ENCODE results near the gene DNAJC21.
"Not testable (repeated sequence)": the region's sequence is repeated elsewhere in the genome, so short reads cannot be mapped to it uniquely, and the experiment has no call there.

The DNAJC21 gene

DNA sequence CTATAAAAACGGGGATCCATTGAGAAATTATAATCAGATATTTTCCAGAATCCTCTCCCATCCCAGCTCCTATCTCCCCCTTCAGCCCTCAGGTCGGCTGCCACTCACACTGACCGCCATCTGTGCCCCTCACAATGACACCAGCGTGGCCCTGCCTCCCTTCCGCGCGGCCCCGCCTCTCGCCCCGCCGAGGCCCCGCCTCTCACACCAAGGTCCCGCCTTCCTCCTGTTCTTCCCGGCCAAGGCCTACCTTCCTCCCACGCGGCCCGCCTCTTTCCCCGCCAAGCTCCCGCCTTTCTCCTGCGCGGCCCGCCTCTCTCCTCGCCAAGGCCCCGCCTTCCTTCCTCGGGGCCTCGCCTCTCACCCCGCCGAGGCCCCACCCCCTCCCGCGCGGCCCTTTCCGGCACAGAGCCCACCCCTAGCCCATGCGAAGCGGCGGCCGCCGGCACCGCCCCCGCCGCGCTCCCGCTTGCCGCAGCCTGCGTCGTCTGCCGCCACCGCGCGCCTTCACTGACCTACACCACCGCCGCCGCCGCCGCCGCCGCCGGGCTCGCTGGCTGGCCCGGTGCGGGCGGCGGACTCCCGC, at the start of gene DNAJC21:
Gene DNAJC21, plus strand, starts transcription at position 426 of the 586 bp plus-strand sequence. CDS start 261 bp downstream, outside the sequence.
- peak; percentile 98 for DNase-seq

- DNase-seq = no peak
These were observed 48.1 kb upstream of the DNAJC21 start for GRCh38 chr5:34881246-34881645.

- no peak for DNase-seq
These were observed 42.8 kb upstream of the DNAJC21 start for GRCh38 chr5:34886392-34887119.

- no peak for DNase-seq
These were observed 40.0 kb upstream of the DNAJC21 start for GRCh38 chr5:34889394-34889793.

DNA sequence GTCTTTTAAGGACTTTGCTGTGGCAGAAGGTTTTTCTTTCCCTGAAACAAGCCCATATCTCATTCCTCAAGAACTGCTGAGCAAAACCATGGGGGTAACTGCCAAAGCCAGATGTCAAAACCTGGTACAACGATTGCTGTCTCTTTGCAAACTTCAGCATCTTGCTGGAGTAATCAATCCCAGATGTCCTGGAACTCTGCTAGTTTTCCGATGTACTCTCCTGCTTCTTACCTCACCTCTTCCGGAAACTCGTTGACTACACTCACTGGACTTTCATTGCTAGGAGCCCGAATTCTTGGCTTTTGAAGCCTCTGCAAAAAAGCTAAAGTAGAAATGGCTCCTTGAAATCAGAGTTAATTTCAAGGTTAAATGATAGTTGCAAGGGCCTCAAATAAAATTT, 37.4 kb upstream of the DNAJC21 start:
- no peak for DNase-seq

- DNase-seq = no peak
These were observed 36.9 kb upstream of the DNAJC21 start for GRCh38 chr5:34892414-34892813.

- no peak for DNase-seq
These were observed 34.6 kb upstream of the DNAJC21 start for GRCh38 chr5:34894716-34895115.

DNA sequence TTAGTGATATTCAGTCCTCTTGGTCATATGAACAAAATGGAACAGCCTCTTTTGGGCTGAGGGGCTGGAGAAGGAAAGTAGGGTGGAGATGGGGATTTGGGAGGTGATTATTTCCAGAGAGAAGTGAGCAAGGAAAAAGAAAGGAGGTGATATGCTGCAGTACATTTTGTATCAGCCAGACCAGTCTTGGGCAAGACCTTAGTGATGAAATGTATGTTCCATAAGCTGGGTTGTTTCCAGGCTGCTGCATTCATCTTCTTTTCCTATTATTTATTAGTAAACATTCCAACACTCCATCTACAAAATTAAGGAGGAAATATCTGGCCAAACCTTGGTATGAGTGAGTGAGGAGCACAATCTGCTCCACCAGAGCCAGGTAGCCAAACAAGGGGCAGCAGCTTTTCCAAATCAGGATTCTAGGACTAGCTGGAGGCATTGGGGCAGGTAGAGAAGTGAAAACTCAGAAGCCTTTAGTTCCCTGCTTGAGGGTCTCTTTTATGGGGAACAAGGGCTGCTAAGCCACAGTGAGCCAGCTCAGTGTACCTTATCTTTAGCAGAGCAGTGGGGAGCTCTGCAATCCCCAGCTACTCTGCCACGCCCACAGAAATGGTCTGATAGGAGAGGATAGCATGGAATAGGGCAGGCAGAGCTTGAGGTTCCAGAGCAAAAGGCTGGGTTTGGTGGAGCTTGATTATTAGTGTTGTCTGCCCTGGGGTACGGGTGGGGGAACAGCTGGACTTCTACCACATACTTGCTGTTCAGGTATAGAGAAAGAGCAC, 33.5 kb upstream of the DNAJC21 start:
- DNase-seq = no peak

DNA sequence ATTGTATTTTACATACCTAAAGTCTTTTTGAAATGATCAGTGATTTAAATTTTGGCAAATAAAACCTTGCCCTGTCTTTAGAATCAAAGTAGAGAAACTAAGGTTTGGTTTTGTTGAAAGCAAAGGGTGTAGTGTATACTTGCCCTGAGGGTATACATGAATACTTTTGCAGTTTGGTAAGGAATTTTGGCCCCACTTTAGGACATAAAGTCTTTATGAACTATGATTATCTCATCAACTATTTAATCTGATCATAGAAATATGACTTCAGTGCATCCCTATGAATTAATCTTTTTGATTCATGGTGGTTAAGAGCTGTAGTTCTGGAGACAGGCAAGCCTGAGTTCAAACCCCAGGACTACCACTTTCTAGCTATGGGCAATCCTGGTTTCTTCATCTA, 31.7 kb upstream of the DNAJC21 start:
- no peak for DNase-seq

GRCh38 chr5:34898258-34898895, 31.0 kb upstream of the DNAJC21 start:
- DNase-seq = peak; percentile 60

DNA sequence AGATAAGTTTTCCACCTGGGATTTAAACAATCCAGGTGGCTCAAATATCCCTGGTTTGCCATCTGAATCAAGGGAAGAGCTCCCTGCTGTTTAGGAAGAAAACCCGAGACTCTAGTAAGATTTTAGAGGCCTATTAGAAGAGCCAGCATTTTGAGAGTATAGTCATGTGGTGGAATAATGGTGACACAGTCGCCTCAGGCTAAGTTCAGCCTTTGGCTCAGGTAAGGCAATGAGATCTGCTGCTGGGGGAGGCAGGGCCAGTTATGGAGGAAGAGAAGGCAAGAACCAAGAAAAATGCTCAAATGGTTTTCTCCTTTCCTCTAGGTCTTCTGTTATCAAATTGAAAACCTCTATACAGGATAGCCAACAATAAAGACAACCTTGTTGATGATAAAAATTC, 30.3 kb upstream of the DNAJC21 start:
- no peak for DNase-seq

- DNase-seq = no peak
These were observed 28.7 kb upstream of the DNAJC21 start for GRCh38 chr5:34900652-34901051.

DNA sequence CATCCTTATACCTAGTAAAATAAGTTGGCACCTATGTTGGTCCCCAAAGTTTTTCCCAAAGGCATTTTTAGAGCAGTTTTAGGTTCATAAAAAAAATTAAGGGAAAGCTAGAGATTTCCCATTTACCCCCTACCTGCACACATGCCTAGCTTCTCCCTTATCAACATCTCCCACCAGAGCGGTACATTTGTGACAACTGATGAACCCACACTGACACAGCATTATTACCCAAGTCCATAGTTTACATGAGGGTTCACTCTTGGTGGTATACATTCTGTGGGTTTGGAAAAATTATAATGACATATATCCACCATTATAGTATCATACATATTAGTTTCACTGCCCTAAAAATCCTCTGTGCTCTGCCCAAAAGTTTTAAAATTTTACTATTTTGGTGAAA, 26.1 kb upstream of the DNAJC21 start:
- no peak for DNase-seq

DNA sequence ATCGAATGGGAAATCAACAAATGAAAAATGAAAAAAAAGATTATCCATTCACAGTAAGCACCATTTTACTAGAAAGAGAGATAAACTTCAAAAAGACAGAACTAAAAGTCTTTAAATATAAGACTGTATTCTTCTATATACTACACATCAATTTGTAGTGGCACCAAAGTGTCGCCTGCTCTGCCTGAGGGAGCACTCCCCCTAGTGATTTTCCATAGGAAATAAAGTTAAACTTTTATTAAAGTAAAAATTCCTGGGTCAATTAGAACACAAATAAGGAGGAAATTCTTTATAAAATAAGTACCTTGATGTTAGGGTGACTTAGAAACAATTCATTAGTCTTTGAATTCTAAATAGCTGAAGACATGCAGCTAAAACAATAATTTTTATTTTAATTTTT, 23.8 kb upstream of the DNAJC21 start:
- no peak for DNase-seq

GRCh38 chr5:34913072-34913471, 16.3 kb upstream of the DNAJC21 start:
- DNase-seq = no peak

DNA sequence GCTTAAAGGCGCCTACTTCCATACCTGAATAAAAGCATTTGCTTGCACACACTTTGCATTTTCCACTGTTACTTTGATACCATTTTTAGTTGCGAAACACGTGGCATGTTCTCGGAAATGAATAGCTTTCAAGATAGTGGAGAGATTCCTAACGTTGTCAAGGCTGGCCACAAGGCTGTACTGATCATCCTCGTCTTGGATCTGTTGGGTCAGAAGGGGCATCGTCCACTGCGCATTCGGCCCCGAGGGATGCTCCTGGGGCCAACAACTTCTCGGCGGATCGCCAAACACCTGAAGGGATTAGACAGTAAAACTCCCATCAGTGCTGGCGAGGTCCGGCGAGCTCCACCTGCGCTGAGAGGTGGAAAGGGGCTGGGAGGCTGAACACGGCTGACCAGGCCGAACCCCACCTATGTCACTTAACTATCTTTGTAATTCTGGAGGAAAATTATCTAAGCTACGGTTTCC, 14.7 kb upstream of the DNAJC21 start:
- peak; percentile 33 for DNase-seq

DNA sequence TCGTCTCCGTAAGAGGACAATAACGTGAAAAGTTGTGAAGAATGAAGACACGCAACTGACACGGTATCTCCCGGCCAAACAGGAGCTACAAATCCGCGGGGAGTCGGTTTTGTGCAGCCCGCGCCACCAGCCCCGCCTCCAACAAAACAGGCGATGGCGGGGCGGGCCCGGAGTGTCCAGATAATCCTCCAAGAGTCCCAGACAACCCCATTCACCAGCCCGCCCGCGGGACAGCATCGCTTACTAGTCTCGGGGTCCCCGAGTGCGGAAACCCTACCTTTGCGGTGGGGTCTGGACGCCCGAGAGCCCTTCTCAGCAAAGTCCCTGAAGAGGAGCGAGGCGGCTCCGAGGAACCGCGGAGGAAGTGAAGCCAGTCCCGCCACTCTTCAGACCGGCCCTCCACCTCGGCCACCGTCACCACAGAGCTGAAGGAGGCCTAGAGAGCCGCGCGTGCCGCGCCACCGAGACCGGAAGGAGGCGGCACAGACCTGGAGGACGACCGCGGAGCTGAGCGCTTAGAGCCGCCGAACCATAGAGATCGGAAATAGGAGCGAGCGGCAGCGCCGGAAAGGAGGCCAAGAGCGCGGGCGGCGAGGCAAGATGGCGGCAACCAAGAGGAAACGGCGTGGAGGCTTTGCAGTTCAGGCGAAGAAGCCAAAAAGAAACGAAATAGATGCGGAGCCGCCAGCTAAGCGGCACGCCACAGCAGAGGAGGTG, 14.1 kb upstream of the DNAJC21 start, which contains the start of the genes BRIX1 and RAD1:
Gene BRIX1, plus strand, starts transcription at position 573 of the 717 bp plus-strand sequence. Its CDS starts 28 bp downstream, at position 601.
Gene RAD1, minus strand, starts transcription at position 366 of the 717 bp plus-strand sequence. CDS start 612 bp downstream, outside the sequence.
- DNase-seq = peak; percentile 94

DNA sequence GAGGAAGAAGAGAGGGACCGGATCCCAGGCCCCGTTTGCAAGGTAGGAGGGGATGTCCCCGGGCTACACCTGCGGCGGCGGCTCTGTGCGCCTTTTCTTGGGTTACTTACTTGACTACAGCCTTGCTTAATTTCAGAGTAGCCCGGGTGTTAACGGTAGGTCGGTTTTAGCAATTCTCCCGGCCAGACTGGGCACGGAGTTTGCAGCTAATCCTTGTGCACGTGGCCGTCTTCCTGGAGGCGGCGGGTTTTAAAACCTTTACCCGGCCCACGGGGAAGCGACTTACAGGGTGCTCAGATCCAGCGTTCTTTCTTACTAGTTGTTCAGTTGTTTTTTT, 13.5 kb upstream of the DNAJC21 start:
- DNase-seq = no peak

- no peak for DNase-seq
These were observed 12.8 kb upstream of the DNAJC21 start for GRCh38 chr5:34916518-34916917.

GRCh38 chr5:34918025-34918424, 11.3 kb upstream of the DNAJC21 start:
- DNase-seq = no peak

DNA sequence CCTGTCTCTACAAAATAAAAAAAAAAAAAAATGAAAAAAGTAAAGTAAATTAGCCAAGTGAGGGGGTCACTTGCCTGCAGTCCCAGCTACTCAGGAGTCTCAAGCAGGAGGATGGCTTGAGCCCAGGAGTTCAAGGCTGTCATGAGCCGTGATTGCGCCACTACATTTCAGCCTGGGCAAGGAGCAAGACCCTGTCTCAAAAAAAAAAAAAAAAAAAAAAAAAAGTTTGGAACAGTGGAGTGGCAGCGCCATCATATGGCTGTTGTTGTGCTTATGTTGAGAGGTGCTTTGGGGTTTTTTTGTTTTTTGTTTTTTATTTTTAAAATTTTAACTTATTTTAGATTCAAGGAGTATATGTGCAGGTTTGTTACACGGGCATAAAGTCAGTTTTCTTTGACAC, 10.3 kb upstream of the DNAJC21 start:
- DNase-seq = no peak

GRCh38 chr5:34923256-34923655, 6.1 kb upstream of the DNAJC21 start:
- DNase-seq = not testable (repeated sequence)

Measured in CD4-positive, alpha-beta T cell treated with Interleukin-21 for 1 hour (primary cell).